ENCODE measurements around the gene ITCH.
"Not testable (repeated sequence)": the region's sequence is repeated elsewhere in the genome, so short reads cannot be mapped to it uniquely, and the experiment has no call there.

ITCH gene

DNA sequence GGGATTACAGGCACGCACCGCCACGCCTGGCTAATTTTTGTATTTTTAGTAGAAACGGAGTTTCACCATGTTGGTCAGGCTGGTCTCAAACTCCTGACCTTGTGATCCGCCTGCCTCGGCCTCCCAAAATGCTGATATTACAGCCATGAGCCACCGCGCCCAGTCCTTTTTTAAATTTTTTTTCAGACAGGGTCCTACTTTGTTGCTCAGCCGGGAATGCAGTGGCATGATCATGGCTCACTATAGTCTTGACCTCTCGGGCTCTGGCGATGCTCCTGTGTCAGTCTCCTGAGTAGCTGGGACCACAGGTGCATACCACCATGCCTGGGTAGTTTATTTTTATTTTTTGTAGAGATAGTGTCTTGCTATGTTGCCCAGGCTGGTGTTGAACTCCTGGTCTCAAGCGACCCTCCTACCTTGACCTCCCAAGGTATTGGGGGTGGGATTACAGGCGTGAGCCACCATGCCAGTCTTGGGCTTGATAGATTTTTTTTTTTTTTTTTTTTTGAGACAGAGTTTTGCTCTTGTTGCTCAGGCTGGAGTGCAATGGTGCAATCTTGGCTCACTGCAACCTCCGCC lies 19.9 kb downstream of the ITCH start:
- DNase-seq, result not testable (repeated sequence)

DNA sequence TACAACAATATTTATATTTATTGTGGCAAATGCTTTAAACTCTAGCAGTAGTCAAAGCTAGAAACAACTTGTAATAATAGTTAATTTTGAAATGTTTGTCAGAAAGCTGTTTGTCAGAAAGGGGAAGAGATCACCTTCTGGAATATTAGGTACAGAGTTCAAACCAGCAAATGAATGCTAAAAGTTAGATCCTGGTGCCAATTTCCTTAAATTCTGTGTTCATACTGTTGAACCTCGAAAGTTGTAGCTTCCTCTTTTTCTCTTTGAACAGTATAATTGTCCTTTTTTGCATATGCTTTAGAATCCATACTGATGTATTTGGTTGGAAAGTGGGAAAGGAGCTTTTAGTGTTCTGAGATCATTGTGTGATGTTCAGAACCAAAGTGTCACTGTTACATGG lies 22.4 kb downstream of the ITCH start:
- no peak for DNase-seq

DNA sequence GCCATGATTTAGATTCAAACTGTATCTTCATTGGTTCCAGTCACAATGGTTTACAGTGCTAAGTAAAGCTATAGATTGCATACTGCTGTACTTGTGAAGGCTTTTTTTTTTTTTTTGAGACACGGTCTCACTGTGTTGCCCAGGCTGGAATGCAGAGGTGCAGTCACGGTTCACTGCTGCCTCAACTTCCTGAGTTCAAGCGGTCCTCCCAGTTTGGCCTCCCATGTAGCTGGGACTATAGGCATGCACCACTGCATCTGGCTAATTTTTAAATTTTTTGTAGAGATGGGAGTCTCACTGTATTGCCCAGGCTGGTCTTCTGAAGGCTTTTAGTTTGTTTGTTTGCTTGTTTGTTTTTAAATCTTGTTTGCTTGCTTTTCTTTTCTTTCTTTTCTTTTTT lies 24.9 kb downstream of the ITCH start:
- DNase-seq, result no peak

DNA sequence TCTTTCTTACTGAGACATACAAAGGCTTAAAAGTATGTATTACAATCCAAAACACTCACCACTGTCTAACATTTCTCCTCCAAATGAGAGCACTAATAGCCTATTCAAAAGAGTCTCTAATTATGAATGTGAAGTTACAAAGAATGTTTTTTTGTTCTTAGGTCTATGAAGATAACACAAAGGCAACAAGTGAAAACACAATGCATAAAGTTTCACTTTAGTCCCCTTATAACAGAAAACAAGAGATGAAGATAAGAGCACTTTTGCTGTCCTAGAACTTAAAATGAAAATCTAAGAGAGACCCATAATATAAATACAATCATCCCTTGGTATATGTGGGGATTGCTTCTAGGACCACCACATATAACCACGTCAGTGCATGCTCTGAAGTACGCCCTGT lies 25.6 kb downstream of the ITCH start:
- no peak for DNase-seq

DNA sequence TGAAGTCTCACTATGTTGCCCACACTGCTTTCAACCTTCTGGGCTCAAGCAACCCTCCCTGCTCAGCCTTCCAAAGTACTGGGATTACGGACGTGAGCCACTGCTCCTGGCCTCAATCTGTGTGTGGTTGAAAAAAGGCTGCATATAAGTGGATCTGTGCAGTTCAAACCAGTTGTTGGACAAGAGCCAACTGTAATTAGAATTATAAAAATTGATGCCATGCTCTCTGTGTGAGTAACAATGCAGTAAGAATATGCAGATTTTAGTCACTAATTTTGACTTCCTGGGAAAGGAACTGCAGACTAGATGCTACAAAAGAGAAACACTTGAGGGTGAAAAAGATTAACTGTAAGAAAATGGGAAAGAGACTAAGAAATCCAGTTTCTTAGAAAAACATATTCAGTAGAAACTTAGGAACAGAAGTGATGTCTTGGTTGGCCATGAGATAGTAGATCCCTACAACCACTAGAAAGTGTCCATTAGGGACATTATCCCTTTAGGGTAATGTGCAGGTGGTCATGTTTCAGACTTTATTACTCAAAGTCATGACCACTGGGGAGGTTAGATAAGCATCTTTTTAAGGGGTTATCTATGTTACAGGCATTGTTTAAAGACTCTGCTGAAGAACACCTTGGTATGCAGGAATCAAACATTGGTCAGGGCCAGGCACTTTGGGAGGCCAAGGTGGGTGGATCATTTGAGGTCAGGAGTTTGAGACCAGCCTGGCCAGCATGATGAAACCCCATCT lies 26.3 kb downstream of the ITCH start:
- no peak for DNase-seq

DNA sequence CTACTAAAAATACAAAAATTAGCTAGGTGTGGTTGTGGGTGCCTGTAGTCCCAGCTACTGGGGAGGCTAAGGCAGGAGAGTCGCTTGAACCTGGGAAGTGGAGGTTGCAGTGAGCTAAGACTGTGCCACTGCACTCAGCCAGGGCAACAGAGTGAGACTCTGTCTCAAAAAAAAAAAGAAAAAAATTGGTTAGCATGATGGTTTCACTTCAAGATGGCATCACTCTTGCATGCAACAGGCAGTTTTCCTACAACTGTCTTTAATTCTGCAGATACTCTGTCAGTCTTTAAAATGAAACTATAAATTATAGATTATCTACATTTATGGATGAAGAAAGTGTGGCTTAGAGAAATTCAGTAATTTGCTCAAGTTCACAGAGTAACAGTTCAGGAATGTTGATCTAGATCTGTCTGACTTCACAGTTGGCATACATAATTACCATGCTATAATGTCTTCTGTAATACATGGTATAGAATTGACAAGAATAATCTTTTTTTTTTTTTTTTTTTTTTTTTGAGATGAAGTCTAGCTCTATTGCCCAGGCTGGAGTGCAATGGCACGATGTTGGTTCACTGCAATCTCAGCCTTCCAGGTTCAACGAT lies 27.0 kb downstream of the ITCH start:
- DNase-seq, result no peak

DNA sequence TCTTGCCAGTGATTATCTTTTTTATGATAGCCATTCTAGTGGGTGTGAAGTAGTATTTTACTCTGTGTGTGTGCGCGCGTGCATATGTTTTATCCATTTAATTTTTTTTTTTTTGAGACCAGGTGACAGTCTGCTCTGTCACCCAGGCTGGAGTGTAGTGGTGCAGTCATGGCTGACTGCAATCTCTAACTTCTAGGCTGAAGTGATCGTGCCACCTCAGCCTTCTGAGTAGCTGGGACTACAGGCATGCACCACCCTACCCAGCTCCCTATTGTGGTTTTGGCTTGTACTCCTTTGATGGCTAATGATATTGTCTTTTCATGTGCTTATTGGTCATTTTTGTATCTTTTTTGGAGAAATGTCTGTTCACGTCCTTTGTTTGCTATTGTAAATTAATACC lies 33.3 kb downstream of the ITCH start:
- DNase-seq, result no peak

DNA sequence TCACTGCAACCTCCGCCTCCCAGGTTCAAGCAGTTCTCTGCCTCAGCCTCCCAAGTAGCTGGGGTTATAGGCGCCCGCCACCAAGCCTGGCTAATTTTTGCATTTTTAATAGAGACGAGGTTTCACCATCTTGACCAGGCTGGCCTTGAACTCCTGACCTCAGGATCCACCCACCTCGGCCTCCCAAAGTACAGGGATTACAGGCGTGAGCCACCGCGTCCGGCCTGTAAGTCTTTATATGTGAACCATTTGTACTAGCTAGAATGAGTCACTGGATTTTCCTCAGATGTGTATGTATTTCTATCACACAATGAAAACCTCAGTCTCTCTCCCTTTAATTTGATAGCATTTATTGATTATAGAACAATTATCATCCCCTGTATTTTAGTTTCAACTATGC lies 34.0 kb downstream of the ITCH start:
- DNase-seq, result no peak

DNA sequence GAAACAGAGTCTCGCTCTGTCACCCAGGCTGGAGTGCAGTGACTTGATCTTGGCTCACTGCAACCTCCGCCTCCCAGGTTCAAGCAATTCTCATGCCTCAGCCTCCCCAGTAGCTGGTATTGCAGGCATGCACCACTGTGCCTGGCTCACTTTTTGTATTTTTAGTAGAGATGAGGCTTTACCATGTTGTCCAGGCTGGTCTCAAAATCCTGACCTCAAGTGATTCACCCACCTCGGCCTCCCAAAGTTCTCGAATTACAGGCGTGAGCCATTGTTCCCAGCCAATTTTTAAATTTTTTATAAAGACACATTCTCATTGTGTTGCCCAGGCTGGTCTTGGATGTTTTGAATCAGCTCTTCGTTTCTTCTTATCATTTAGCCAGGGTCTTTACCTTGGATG lies 37.7 kb downstream of the ITCH start:
- DNase-seq, result not testable (repeated sequence)

DNA sequence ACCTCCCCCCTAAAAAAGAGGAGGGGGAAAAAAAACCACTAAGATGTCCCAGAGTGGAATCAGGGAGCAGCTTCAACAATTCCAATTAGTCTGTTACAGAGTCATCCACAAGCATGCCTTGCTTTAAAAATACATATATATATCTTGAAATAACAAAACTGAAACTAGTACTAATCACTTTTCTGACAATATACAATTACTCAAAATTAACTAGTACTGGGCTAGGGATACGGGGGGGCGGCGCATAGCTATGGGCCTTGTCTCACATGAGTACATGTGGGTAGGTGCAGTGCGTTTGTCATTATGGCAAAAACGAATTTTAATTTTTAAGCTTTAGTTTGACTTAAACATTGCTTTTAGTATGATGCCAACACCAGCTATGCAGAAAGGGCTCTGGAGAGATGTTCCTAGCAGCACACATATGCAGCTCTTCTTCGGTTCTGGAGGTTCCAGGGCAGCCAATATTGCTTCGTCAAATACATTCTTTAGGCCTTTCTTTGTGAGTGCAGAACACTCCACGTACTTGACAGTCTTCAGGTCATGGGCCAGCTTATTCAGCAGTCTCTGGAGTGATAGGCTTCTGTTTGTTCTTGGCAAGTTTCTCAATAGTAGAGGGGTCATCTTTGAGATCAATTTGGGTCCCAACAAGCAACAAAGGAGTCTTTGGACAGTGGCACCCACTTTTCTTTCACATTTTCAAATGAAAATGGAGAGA lies 38.8 kb downstream of the ITCH start:
- DNase-seq, result no peak

DNA sequence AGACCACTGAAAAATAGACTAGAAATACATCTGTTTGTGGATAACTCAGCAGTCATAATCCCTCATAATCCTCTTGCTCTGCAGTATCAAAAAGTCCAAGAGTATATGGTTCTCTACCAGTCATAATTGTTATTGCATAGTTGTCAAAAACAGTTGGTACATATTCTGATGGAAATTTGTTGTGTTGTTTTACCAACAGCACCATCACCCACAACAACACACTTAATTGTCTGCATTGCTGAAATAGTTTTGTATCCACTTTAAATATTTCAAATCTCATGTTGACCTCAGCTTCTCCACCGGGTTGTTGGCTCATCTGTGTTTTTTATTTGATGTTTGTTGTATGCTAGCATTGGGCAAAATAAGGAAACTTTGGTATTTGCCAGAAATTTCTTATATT lies 39.4 kb downstream of the ITCH start:
- DNase-seq, result no peak

DNA sequence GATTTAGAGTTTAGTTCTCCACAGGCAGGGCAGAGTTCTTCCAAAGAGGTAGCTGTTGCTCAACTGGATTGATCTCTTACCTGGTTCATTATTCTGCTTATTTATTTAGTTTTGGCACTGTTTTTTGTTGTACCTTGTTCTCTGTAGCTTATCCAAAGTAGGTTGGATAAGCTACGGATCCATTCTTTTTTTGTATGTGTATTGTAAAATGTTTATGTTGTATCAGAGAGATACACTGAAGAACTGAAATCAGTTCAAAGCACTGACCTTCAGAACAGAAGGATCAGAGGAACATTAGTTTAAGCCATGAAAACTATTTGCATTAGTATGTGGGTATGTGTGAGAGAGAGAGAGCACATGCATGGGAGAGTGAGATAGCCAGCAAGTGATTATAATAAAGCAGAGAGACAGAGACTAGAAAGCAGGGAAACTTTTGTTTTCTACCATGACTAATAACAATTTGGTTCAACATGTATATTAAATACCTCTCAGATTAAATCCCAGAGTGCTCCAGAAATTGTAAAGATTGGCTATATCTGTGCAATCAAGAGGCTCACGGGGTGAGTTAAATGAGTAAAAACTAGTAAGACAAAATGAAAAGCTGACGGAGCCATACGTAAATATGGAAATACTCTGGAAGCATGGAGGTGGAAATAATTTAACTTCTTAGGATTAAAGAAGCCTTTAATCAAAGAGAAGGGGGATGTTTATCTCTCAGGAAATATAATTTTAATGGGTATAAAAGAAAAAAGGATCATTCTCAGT lies 40.2 kb downstream of the ITCH start:
- no peak for DNase-seq

DNA sequence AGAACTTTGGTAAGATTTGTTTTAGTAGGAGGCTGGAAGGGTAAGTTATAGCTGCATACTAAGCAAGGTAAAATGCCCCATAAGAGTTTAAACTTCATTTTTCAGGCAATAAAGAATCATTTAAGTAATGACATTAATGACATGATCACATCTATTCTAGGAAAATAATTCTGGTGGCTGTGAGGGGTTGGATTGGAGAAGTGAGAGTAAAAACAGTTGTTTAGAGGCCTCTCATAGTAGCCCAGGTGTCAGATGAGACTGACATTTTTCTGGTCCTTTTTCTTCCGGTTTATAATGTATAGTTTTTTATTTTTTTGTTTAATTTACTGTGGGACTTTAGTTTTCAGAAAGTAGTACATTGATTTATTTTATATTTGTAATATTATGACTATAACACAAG lies 40.8 kb downstream of the ITCH start:
- DNase-seq, result no peak

DNA sequence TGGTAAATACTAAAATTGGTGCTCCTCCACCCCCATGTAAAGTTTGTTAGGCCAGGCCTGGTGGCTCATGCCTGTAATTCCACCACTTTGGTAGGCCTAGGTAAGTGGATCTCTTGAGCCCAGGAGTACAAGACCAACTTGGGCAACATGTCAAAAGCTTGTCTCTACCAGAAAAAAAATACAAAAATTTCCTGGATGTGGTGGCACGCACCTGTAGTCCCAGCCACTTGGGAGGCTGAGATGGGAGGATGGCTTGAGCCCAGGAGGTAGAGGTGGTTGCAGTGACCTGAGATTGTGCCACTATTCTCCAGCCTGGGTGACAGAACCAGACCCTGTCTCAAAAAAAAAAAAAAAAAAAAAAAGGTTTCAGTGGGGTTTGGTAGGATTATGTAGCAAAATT lies 41.7 kb downstream of the ITCH start:
- DNase-seq, result no peak

DNA sequence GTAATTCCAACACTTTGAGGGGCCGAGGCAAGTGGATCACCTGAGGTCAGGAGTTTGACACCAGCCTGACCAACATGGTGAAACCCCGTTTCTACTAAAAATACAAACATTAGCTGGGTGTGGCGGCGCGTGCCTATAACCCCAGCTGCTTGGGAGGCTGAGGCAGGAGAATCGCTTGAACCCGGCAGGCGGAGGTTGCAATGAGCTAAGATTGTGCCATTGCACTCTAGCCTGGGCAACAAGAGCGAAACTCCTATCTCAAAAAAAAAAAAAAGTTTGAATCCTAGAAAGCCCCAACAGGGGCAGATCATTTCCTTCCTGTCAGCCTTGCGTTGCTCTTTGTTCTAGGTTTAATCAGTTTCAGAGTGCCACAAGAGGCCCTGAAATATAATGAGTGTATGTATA lies 42.2 kb downstream of the ITCH start:
- DNase-seq, result peak; percentile 63

DNA sequence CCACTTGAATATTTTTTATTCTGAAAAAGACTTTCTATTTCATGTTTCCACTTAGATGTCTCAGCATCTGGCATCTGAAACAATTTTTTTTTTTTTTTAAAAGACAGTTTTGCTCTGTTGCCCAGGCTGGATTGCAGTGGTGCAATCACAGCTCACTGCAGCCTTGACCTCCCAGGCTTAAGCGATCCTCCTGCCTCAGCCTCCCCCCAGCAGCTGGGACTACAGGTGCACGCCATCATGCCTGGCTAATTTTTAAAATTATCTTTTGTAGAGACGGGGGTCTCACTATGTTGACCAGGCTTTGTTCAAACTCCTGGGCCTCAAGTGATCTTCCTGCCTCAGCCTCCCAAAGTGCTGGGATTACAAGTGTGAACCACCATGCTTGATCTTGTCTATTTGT lies 42.9 kb downstream of the ITCH start:
- not testable (repeated sequence) for DNase-seq

DNA sequence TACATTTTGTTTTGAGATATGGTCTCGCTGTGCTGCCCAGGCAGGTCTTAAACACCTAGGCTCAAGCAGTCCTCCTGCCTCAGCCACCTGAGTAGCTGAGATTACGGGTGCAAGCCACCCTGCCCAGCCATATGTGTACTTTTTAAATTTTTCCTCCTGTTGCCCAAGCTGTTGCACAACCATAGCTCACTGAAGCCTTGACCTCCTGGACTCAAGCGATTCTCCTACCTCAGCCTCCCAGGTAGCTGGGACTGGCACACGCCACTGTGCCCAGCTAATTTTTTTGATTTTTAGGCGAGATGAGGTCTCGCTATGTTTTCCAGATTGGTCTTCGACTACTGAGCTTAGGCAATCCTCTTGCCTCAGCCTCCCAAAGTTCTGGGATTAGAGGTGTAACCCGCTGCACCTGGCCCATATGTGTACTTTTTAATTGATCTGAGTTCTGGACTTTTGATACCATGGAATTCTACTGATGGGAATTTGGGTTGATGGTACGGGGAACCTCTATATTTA lies 44.9 kb downstream of the ITCH start:
- no peak for DNase-seq

DNA sequence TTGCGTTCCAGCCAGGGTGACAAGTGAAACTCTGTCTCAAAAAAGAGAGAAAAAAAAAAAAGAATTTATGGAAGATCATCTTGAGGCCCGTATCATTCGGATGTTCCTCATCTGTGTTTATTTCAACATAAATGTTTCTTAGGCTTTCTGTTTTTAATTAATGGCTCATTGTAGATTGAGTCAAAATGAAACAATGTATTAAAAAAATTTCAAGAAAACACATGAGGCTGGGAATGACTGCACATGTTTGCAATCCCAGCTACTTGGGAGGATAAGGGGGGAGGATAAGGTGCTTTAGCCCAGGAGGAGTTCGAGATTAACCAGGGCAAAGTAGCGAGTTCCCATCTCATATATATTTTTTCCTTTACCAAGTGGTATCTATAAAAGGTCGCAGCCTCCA lies 47.3 kb downstream of the ITCH start:
- DNase-seq, result no peak

DNA sequence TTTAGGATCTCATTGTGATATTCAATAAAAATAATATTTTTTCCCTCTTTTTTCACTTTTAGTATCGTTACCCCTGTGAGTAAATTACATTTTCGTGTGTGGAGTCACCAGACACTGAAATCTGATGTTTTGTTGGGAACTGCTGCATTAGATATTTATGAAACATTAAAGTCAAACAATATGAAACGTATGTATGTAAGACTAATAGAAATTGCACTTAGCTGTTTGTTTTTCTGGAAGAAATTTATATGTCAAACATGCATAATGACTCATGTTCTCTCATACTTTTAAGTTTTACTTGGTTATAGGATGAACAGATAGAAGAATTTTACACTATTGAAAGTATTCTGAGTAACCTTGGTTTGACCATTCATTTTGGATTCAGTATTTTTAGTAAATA lies 49.4 kb downstream of the ITCH start:
- no peak for DNase-seq

DNA sequence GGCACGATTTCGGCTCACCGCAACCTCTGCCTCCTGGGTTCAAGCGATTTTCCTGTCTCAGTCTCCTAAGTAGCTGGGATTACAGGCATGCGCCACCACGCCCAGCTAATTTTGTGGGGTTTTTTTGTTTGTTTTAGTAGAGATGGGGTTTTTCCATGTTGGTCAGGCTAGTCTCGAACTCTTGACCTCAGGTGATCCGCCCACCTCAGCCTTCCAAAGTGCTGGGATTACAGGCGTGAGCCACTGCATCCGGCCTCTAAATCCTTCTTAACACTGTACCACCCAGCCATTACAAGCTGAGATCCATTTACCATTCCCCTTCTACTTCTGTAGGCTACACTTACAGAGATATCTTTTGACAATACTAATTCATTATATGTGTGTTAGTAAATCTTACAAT lies 51.5 kb downstream of the ITCH start:
- DNase-seq, result not testable (repeated sequence)

DNA sequence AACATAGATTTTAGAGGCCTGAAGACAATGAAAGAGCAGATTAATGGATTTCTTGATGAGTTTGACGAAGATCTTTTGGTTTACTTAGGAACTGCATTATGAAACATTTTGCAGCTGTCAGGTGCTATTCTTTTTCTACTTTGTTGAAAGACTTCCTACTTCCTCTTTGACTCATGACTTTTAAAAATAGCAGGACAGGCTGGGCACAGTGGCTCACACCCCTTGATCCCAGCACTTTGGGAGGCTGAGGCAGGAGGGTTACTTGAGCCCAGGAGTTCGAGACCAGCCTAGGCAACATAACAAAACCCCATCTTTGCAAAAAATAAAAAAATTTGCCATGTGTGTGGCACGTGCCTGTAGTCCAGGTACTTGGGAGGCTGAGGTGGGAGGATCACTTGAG lies 52.0 kb downstream of the ITCH start:
- no peak for DNase-seq

DNA sequence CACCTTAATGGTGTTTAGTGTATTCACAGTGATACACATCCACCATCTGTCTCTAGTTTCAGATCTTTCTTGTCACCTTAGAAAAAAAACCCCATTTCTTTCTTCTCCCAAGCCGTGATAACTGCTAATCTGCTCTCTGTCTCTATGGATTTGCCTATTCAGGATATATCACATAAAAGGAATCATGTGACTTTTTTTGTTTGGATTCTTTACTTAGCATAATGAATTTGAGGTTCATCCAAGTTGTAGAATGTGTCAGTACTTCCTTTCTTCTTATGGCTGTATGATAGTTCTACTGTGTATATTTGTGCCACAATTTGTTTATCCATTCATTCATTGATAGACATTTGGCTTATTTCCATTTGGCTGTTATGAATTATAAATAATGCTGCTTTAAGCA lies 57.1 kb downstream of the ITCH start:
- DNase-seq, result no peak

DNA sequence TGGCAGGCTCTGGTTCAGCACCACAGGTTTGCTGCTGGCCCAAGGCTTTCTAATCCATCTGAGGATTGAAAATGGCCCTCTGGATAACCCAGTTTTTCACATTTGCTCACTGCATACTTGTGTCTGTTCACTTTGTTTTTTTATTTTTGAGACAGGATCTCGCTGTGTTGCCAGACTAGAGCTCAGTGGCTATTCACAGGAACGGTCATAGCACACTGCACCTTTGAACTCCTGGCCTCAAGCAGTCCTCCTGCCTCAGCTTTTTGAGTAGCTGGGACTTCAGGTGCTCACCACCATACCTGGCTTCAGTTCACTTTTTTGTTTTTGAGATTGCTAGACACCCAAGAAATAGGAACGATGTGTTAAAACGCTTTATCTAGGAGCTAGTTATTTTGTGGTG lies 57.9 kb downstream of the ITCH start:
- no peak for DNase-seq
